B cell (primary cell): ENCODE measurements around the gene PLXNA3. TPM values are rescaled to one million over a fixed set of nuclear protein-coding genes. Genes with fewer than 3 reads are reported as not detected.

Experiments used
- ATAC-seq: fragments of 200-7000 bp; cut with Tn5 transposase; one replicate; pipeline ENCODE4 v1.10.0; 2021; ENCODE audit warnings: low read depth, mild to moderate bottlenecking, moderate number of reproducible peaks, moderate library complexity
- CTCF ChIA-PET: fragments of 350-600 bp; sonication (Branson Sonifier 250); formaldehyde crosslinking; loops from one replicate; lab custom pipeline; 2021; ENCODE audit warnings: antibody characterized with exemption, inconsistent platforms; lab: Charles Lee
- POLR2A ChIA-PET: fragments of 350-600 bp; sonication (Branson Sonifier 250); formaldehyde crosslinking; loops from one replicate; lab custom pipeline; 2021; ENCODE audit warnings: antibody characterized with exemption; lab: Charles Lee
- DNase-seq: peaks from one replicate; pipeline ENCODE4 v3.0.0; 2013
- H2AFZ ChIP-seq: 2 replicates; pipeline ENCODE4 v1.6.1; 2012; ENCODE audit warnings: mild to moderate bottlenecking, low read depth, low read length; ENCODE audit not compliant: insufficient read depth, poor library complexity, severe bottlenecking
- H3K27ac ChIP-seq, 2 donors: 1 replicate in 1 of 2; 2 replicates in 1 of 2; pipeline ENCODE4 v1.5.1; 2012 to 2013; ENCODE audit warnings: low read length in 2 of 2, mild to moderate bottlenecking in 2 of 2, moderate library complexity in 1 of 2
- H3K27me3 ChIP-seq, 4 experiments: fragments of 200-600 bp in 1 of 4; sonication (generic) in 1 of 4; replicated peaks in 1 of 4; 1 replicate in 2 of 4; 2 replicates in 2 of 4; pipeline versions ENCODE4 v1.6.1 to v1.7.0; 2013 to 2016; ENCODE audit warnings: low read length in 3 of 4, mild to moderate bottlenecking in 2 of 4, mixed read lengths in 1 of 4, moderate library complexity in 1 of 4; ENCODE audit not compliant: insufficient read depth in 4 of 4, control insufficient read depth in 3 of 4; ENCODE audit errors: control extremely low read depth in 1 of 4
- H3K36me3 ChIP-seq, 2 experiments: replicated peaks in 1 of 2; 1 replicate in 1 of 2; 2 replicates in 1 of 2; pipeline versions ENCODE4 v1.6.1 to v1.7.1; 2013; ENCODE audit warnings: low read length in 1 of 2; ENCODE audit not compliant: insufficient read depth in 2 of 2, control insufficient read depth in 1 of 2; ENCODE audit errors: control extremely low read depth in 1 of 2, extremely low read depth in 1 of 2
- H3K4me1 ChIP-seq, 2 donors: fragments of 200-600 bp in 1 of 2; sonication (generic) in 1 of 2; 1 replicate in 1 of 2; 2 replicates in 1 of 2; pipeline versions ENCODE4 v1.5.1 to v1.6.1; 2013 to 2017; ENCODE audit warnings: low read length in 2 of 2; ENCODE audit not compliant: control insufficient read depth in 2 of 2, insufficient read depth in 2 of 2
- H3K4me2 ChIP-seq: replicated peaks from 2 replicates; pipeline ENCODE3; 2012; ENCODE audit warnings: mild to moderate bottlenecking, low read depth, low read length; ENCODE audit not compliant: poor library complexity, severe bottlenecking
- H3K4me3 ChIP-seq, 5 experiments: fragments of 200-600 bp in 1 of 5; sonication (generic) in 1 of 5; 1 replicate in 3 of 5; 2 replicates in 2 of 5; pipeline versions ENCODE4 v1.5.1 to v1.7.0; 2011 to 2016; ENCODE audit warnings: low read length in 4 of 5, mild to moderate bottlenecking in 4 of 5, low read depth in 2 of 5, control low read depth in 1 of 5, moderate library complexity in 1 of 5; ENCODE audit not compliant: insufficient read depth in 1 of 5; ENCODE audit errors: control extremely low read depth in 1 of 5, extremely low read depth in 1 of 5
- H3K79me2 ChIP-seq: fragments of 200-600 bp; sonication (generic); one replicate; pipeline ENCODE4 v1.6.0; 2016; ENCODE audit warnings: low read length; ENCODE audit not compliant: control insufficient read depth, insufficient read depth
- H3K9ac ChIP-seq: fragments of 200-600 bp; sonication (generic); 2 replicates; pipeline ENCODE4 v1.6.1; 2017; ENCODE audit warnings: mild to moderate bottlenecking, low read length, moderate library complexity
- H3K9me3 ChIP-seq, 3 donors: one replicate each; pipeline versions ENCODE4 v1.6.1 to v1.7.1; 2013; ENCODE audit warnings: low read length in 2 of 3; ENCODE audit not compliant: control insufficient read depth in 2 of 3, insufficient read depth in 1 of 3; ENCODE audit errors: control extremely low read depth in 1 of 3
- H4K20me1 ChIP-seq: 2 replicates; pipeline ENCODE4 v1.6.0; 2012; ENCODE audit warnings: mild to moderate bottlenecking, low read length; ENCODE audit not compliant: insufficient read depth, control insufficient read depth, poor library complexity, severe bottlenecking
- H3K27ac Mint-ChIP-seq: one replicate; pipeline ENCODE4 v1.8.0; 2021; ENCODE audit warnings: mixed read lengths
- H3K27me3 Mint-ChIP-seq: one replicate; pipeline ENCODE4 v1.8.0; 2021; ENCODE audit warnings: mixed read lengths
- H3K4me1 Mint-ChIP-seq: one replicate; pipeline ENCODE4 v1.8.0; 2021; ENCODE audit warnings: mixed read lengths
- H3K4me3 Mint-ChIP-seq: one replicate; pipeline ENCODE4 v1.8.0; 2021; ENCODE audit warnings: mixed read lengths
- H3K9me3 Mint-ChIP-seq: one replicate; pipeline ENCODE4 v1.8.0; 2022; ENCODE audit warnings: mixed read lengths; ENCODE audit not compliant: insufficient read depth
- CTCF ChIP-seq: fragments of 200-600 bp; IDR thresholded peaks from one replicate; pipeline ENCODE4 v1.8.0; 2022; ENCODE audit warnings: antibody characterized with exemption, mild to moderate bottlenecking
- EZH2 ChIP-seq: IDR thresholded peaks from 2 replicates; pipeline ENCODE4 v1.6.1; 2012; ENCODE audit warnings: borderline replicate concordance, low read depth, mild to moderate bottlenecking, moderate library complexity, low read length; ENCODE audit not compliant: insufficient read depth, poor library complexity, severe bottlenecking
- WGBS: methylation state at CpG from one replicate; pipeline ENCODE4 v1.1.5; 2013; ENCODE audit warnings: missing lambda C conversion rate; ENCODE audit not compliant: insufficient coverage; 5-methylcytosine and 5-hydroxymethylcytosine counted together
- intact Hi-C: fragments of 100-400 bp; cut with micrococcal nuclease; formaldehyde crosslinking; loops from one replicate; pipeline ENCODE4 v1.10.0; 2022
- polyA plus RNA-seq: library from polyadenylated mRNA; depleted of rRNA; stranded (reverse); fragments of >200 nt; gene quantifications from 2 replicates; pipeline ENCODE4 v1.2.3, GENCODE V29; 2012
- total RNA-seq, 2 donors: library from RNA; stranded (reverse); fragments of 120-200 nt in 1 of 2; gene quantifications; 1 replicate in 1 of 2; 2 replicates in 1 of 2; pipeline versions ENCODE4 v1.2.3 to v1.2.4, GENCODE V29; 2013 to 2022

PLXNA3 gene
- total and polyA plus RNA-seq, 2 donors (not counting 1 experiment from before 2014, with no cell fraction given) = 68.6 to 114 TPM

GRCh38 chrX:154436374-154436982 is 21.6 kb upstream of the PLXNA3 start:
- peak; percentile 74 for ATAC-seq
- H2AFZ ChIP-seq = peak overlapping the region; percentile 68

More at GRCh38 chrX:154436374-154436982, 21.6 kb upstream of the PLXNA3 start:
- ChIA-PET CTCF (no interaction called here), POLR2A (interaction anchor here (0.9 to 1.6 kb wide), 2 partner anchors 15 to 38 kb away, joined by 3 read pairs; partner anchors contain the start of gene RPL10)
- Histone ChIP-seq H4K20me1 (peaks cover 6% of the 10 kb centered on the region), H3K9me3 (no peaks in the 10 kb centered on the region), H3K4me2 (peak overlapping the region; percentile 80), H3K36me3 (peaks cover 0 to 19% of the 10 kb centered on the region in 2 experiments), H3K4me3 (peak overlapping the region in 4 of 5 experiments; percentile 21 to 65 (median 60)), H3K27ac (peak overlapping the region; percentile 59 to 80), H3K27me3 (no peaks in the 10 kb centered on the region), H3K9ac (peak overlapping the region; percentile 64), H3K79me2 (peaks cover 27% of the 10 kb centered on the region), H3K4me1 (peaks cover 10 to 19% of the 10 kb centered on the region in 2 donors)
- peaks cover 14% of the 10 kb centered on the region for H3K4me1 Mint-ChIP-seq
- H3K4me3 Mint-ChIP-seq = peak overlapping the region; percentile 84
- no peaks in the 10 kb centered on the region for H3K27me3 Mint-ChIP-seq
- DNase-seq = peak; percentile 77
- WGBS = 16% methylated on average over 29 of the region's 78 CpGs
- H3K9me3 Mint-ChIP-seq = no peaks in the 10 kb centered on the region
- H3K27ac Mint-ChIP-seq = peak overlapping the region; percentile 92
- TF ChIP-seq EZH2 (no peak), CTCF (no peak)
- intact Hi-C loops = loop anchor here (1.0 kb wide), 1 partner anchor 8 kb away; the partner anchor contains the start of gene ATP6AP1
